WI38 (cell line): ENCODE results near the gene ZCCHC12.

Experiments
- H3K4me3 ChIP-seq: 2 replicates; pipeline ENCODE4 v1.5.1; 2011; ENCODE audit warnings: low read depth, mild to moderate bottlenecking, control low read depth, low read length
- CTCF ChIP-seq: IDR thresholded peaks from 2 replicates; pipeline ENCODE4 v1.5.1; 2012; ENCODE audit warnings: low read depth, mild to moderate bottlenecking, control low read depth, low read length

ZCCHC12 gene

GRCh38 chrX:118855681-118856310 is 32.2 kb downstream of the ZCCHC12 start:
- TF ChIP-seq CTCF = no peak
- H3K4me3 ChIP-seq = no peak overlapping the region

GRCh38 chrX:118857006-118857405 is 33.4 kb downstream of the ZCCHC12 start:
- no peak overlapping the region for H3K4me3 ChIP-seq
- no peak for TF ChIP-seq CTCF

- no peak overlapping the region for H3K4me3 ChIP-seq
- TF ChIP-seq CTCF = no peak
These were observed 37.7 kb downstream of the ZCCHC12 start for GRCh38 chrX:118861338-118861737.

- H3K4me3 ChIP-seq = no peak overlapping the region
These were observed 38.5 kb downstream of the ZCCHC12 start for GRCh38 chrX:118862091-118862490.

GRCh38 chrX:118862979-118863378 is 39.4 kb downstream of the ZCCHC12 start:
- no peak overlapping the region for H3K4me3 ChIP-seq
- no peak for TF ChIP-seq CTCF

More at GRCh38 chrX:118862091-118862490, 38.5 kb downstream of the ZCCHC12 start:
- no peak for TF ChIP-seq CTCF

GRCh38 chrX:118864063-118864635 is 40.5 kb downstream of the ZCCHC12 start:
- H3K4me3 ChIP-seq = no peak overlapping the region
- no peak for TF ChIP-seq CTCF

- no peak for TF ChIP-seq CTCF
- no peak overlapping the region for H3K4me3 ChIP-seq
These were observed 41.6 kb downstream of the ZCCHC12 start for GRCh38 chrX:118865231-118865630.
